ENCODE data around the gene RPUSD1. TPM values are rescaled to one million over a fixed set of nuclear protein-coding genes. Genes with fewer than 3 reads are reported as not detected.

The RPUSD1 gene
- total and polyA plus RNA-seq, 2 donors (not counting 1 experiment from before 2014, with no cell fraction given) = 34.7 to 46.1 TPM

DNA sequence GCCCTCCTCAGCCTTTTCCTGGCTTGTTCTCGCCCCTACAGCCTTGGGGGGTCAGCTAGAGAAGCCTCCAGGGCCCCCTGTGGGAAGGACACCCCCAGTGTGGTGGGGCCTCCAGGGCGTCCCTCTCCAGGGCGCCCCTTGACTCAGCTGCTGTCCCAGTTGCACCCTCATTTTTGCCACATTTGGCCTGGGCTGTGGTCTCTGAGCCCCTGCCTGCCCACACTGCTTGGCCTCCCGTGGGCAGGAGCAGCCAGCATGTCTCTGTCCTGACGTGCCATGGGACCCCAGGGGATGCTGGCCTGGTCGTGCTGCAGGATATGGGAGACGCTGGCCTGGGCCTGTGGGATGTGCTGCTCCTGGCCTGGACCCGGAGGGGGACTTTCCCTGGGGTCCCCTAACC, 5.2 kb upstream of the RPUSD1 start:
- Mint-ChIP-seq H3K4me1 (peaks cover 2% of the 10 kb centered on the region), H3K27me3 (peaks cover 4% of the 10 kb centered on the region), H3K9me3 (ENCODE audit: insufficient read depth) (no peaks in the 10 kb centered on the region), H3K27ac (no peak overlapping the region), H3K4me3 (no peak overlapping the region)
- DNase-seq = no peak
- H3K4me1 ChIP-seq (ENCODE audit: control insufficient read depth in 2 of 2, insufficient read depth in 2 of 2, low read length in 2 of 2) = peaks cover 5 to 9% of the 10 kb centered on the region in 2 donors
- ATAC-seq (ENCODE audit: low read depth) = no peak
- no peaks in the 10 kb centered on the region for H3K79me2 ChIP-seq (ENCODE audit: control insufficient read depth, insufficient read depth, low read length)
- intact Hi-C loops (cut with micrococcal nuclease) = no loop called here
- no peak overlapping the region for H3K27ac ChIP-seq (ENCODE audit: low read length in 2 of 2)
- 94% methylated on average over 8 of the region's 8 CpGs for WGBS (ENCODE audit: insufficient coverage)
- no peak overlapping the region for H3K9ac ChIP-seq (ENCODE audit: low read length)
- H3K9me3 ChIP-seq (ENCODE audit: control extremely low read depth in 1 of 3, control insufficient read depth in 2 of 3, insufficient read depth in 1 of 3, low read length in 2 of 3) = peaks cover 0 to 7% (median 0%) of the 10 kb centered on the region in 3 donors
- no peak overlapping the region for H2AFZ ChIP-seq (ENCODE audit: insufficient read depth, low read depth, low read length, poor library complexity, severe bottlenecking)
- POLR2A ChIA-PET = no interaction called here
- no peak overlapping the region for H3K4me2 ChIP-seq (replicated peaks; ENCODE audit: low read depth, low read length, poor library complexity, severe bottlenecking)
- TF ChIP-seq EZH2 (IDR thresholded peaks at IDR 0.05; ENCODE audit: borderline replicate concordance, insufficient read depth, low read depth, low read length, poor library complexity, severe bottlenecking) = no peak
- TF ChIP-seq, protein P1, sequence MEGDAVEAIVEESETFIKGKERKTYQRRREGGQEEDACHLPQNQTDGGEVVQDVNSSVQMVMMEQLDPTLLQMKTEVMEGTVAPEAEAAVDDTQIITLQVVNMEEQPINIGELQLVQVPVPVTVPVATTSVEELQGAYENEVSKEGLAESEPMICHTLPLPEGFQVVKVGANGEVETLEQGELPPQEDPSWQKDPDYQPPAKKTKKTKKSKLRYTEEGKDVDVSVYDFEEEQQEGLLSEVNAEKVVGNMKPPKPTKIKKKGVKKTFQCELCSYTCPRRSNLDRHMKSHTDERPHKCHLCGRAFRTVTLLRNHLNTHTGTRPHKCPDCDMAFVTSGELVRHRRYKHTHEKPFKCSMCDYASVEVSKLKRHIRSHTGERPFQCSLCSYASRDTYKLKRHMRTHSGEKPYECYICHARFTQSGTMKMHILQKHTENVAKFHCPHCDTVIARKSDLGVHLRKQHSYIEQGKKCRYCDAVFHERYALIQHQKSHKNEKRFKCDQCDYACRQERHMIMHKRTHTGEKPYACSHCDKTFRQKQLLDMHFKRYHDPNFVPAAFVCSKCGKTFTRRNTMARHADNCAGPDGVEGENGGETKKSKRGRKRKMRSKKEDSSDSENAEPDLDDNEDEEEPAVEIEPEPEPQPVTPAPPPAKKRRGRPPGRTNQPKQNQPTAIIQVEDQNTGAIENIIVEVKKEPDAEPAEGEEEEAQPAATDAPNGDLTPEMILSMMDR (IDR thresholded peaks at IDR 0.05) = no peak
- no peaks in the 10 kb centered on the region for H3K36me3 ChIP-seq (replicated peaks in 1 of 2; ENCODE audit: control extremely low read depth in 1 of 2, control insufficient read depth in 1 of 2, extremely low read depth in 1 of 2, insufficient read depth in 2 of 2, low read length in 1 of 2)
- no peaks in the 10 kb centered on the region for H4K20me1 ChIP-seq (ENCODE audit: control insufficient read depth, insufficient read depth, low read length, poor library complexity, severe bottlenecking)
- peaks cover 0 to 1% (median 0%) of the 10 kb centered on the region in 4 experiments for H3K27me3 ChIP-seq (replicated peaks in 1 of 4; ENCODE audit: control extremely low read depth in 1 of 4, control insufficient read depth in 3 of 4, insufficient read depth in 4 of 4, low read length in 3 of 4)
- H3K4me3 ChIP-seq (ENCODE audit: control extremely low read depth in 1 of 5, extremely low read depth in 1 of 5, insufficient read depth in 1 of 5, low read depth in 2 of 5, low read length in 4 of 5) = no peak overlapping the region
- CTCF ChIA-PET = no interaction called here

DNA sequence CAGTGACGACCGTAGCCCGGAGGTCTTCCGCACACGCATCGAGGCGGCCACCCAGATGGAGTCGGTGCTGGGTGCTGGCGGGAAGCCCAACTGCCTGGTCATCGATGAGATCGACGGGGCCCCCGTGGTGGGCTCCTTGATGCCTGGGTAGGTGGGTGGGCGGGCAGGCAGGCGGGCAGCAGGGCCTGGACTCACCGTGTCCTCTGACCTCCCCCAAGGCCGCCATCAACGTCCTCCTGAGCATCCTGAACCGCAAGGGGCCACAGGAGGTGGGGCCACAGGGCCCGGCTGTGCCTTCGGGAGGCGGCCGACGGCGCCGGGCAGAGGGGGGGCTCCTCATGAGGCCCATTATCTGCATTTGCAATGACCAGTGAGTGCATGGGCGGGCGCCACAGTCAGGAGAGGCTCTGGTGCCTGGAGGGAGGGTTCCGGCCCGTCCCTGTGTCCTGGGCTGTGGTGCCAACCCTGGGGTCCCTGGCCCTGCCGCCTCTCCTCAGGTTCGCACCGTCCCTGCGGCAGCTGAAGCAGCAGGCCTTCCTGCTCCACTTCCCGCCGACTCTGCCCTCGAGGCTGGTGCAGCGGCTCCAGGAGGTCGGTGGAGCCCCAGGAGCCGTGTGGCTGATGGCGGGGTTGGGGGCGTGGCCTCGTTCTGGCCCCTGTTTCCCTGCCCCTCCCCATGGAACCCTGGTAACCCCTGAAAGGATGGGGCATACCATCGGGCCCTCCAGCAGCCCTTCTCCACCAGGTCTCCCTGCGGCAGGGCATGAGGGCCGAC, 4.2 kb upstream of the RPUSD1 start:
- Mint-ChIP-seq H3K4me1 (peaks cover 5% of the 10 kb centered on the region), H3K27me3 (no peaks in the 10 kb centered on the region), H3K27ac (no peak overlapping the region), H3K4me3 (no peak overlapping the region), H3K9me3 (ENCODE audit: insufficient read depth) (no peaks in the 10 kb centered on the region)
- intact Hi-C loops (cut with micrococcal nuclease) = no loop called here
- TF ChIP-seq EZH2 (IDR thresholded peaks at IDR 0.05; ENCODE audit: borderline replicate concordance, insufficient read depth, low read depth, low read length, poor library complexity, severe bottlenecking) = no peak
- TF ChIP-seq, protein P1 (IDR thresholded peaks at IDR 0.05) = no peak
- no peak for DNase-seq
- WGBS (ENCODE audit: insufficient coverage) = 97% methylated on average over 45 of the region's 46 CpGs
- no peak for ATAC-seq (ENCODE audit: low read depth)
- peaks cover 5% of the 10 kb centered on the region for H4K20me1 ChIP-seq (ENCODE audit: control insufficient read depth, insufficient read depth, low read length, poor library complexity, severe bottlenecking)
- H3K27ac ChIP-seq (ENCODE audit: low read length in 2 of 2) = no peak overlapping the region
- CTCF ChIA-PET = no interaction called here
- H3K4me2 ChIP-seq (replicated peaks; ENCODE audit: low read depth, low read length, poor library complexity, severe bottlenecking) = no peak overlapping the region
- H3K4me3 ChIP-seq (ENCODE audit: control extremely low read depth in 1 of 5, extremely low read depth in 1 of 5, insufficient read depth in 1 of 5, low read depth in 2 of 5, low read length in 4 of 5) = no peak overlapping the region
- no peak overlapping the region for H3K9ac ChIP-seq (ENCODE audit: low read length)
- peaks cover 8 to 14% of the 10 kb centered on the region in 2 donors for H3K4me1 ChIP-seq (ENCODE audit: control insufficient read depth in 2 of 2, insufficient read depth in 2 of 2, low read length in 2 of 2)
- H3K9me3 ChIP-seq (ENCODE audit: control extremely low read depth in 1 of 3, control insufficient read depth in 2 of 3, insufficient read depth in 1 of 3, low read length in 2 of 3) = no peaks in the 10 kb centered on the region
- no peak overlapping the region for H2AFZ ChIP-seq (ENCODE audit: insufficient read depth, low read depth, low read length, poor library complexity, severe bottlenecking)
- H3K79me2 ChIP-seq (ENCODE audit: control insufficient read depth, insufficient read depth, low read length) = peaks cover 7% of the 10 kb centered on the region
- no peaks in the 10 kb centered on the region for H3K36me3 ChIP-seq (replicated peaks in 1 of 2; ENCODE audit: control extremely low read depth in 1 of 2, control insufficient read depth in 1 of 2, extremely low read depth in 1 of 2, insufficient read depth in 2 of 2, low read length in 1 of 2)
- H3K27me3 ChIP-seq (replicated peaks in 1 of 4; ENCODE audit: control extremely low read depth in 1 of 4, control insufficient read depth in 3 of 4, insufficient read depth in 4 of 4, low read length in 3 of 4) = no peaks in the 10 kb centered on the region
- POLR2A ChIA-PET = no interaction called here
